GM18520 (cell line): ENCODE data around the gene MTIF3.

Source experiments
- ATAC-seq: cut with Tn5 transposase; IDR thresholded peaks from one replicate; pipeline ENCODE4 v1.9.1; 2021; ENCODE audit not compliant: unreplicated experiment

Gene MTIF3

GRCh38 chr13:27461940-27462584, 11.7 kb upstream of the MTIF3 start:
- ATAC-seq, result no peak

- no peak for ATAC-seq
Observed at GRCh38 chr13:27455331-27455855, 5.0 kb upstream of the MTIF3 start.

DNA sequence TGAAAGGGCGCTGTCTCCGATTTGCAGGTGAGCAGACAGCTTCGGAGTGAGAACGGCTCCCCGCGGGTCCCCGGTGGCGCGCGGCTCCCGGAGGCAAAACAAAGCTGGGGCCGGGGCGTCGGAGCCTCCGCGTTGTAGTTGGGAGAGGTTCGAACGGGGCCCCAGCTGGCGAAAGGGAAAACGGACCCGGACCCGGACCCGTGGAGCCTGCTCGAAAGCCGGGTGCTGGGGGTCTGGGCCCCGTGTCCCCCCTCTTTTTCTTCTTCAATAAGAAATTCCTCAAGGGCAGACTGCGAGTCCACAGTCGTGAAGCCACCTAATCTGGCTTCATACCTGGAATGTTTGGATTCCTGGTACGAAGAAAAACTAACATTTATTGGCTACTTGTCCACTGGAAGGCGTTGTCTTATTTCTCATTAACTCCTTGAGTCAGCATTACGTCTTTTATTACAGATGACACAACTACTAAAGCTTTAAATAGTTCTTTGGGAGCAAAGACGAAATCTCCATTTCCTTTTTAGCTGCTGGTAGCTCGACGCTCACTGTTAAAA, 632 bp upstream of the MTIF3 start:
- ATAC-seq, result no peak

GRCh38 chr13:27449081-27449603, 1.2 kb downstream of the MTIF3 start:
- ATAC-seq, result no peak

DNA sequence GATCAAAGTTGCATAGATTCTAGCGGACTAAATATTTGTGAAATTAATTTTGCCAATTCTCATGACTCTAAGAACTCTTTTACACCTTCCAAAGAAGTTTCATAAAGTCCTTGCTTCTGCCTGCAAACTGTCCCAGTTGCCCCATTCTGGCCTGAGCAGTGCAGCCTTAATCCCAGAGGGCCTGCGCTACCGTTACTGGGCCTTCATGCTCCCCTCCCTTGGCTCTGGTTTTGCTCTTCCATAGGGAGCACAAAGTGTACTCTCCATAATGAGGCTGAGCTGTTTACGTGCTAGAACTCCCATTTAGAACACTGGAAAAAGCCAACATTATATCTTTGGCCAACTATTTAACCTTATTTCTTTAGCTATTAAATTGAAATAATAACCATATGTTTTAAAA, 2.1 kb downstream of the MTIF3 start:
- no peak for ATAC-seq

DNA sequence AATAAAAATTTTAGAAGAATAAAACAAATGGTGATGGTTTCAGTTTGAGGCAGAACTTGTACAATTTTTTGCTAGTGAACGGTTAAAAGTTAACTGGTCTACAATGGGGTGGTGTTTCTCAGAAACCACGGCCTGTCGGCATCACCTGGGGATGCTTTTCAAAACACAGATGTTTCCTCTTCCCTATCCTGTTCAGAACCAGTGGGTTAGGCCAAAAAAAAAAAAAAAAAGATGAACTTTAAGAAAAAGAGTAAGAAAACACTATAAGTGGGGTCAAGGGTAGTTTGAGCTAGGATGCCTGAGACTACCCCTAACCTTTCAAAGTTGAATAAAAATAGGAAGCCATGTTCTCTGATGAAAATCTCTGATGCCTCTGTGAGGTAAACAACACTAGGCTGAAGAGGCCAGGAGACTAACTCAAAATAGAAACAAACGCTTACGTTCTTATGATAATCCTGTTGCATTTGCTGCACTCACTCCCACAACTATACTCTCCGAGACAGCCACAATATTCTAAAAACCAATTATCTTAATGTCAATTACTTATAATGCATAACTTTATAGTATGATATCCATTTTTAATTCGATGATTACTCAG, 3.3 kb downstream of the MTIF3 start:
- no peak for ATAC-seq

GRCh38 chr13:27442797-27443196, 7.6 kb downstream of the MTIF3 start:
- ATAC-seq, result no peak

DNA sequence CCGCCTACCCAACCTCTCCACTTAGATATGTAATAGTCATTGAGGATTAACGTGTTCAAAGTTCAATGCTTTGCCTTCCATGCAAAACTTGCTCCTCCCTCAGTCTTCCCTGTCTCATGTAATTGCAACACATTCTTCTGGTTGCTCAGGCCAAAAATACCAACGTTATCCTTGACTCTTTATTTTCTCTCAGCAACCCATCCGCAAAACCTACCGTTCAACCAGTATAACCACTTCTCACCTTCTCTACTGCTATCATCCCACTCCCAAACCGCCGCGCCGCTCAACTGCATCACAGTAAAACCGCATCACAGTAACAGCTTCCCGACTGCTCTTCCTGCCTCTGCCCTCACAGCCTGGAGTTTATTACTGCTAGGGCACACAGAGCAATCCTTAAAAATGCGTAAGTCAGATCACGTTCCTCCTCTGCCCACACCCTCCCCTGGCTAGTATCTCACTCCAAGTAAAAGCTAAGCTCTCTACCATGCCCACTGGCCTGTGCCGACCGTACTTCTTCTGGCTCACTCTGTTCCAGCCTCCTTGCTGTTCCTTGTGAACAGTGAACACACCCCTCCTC, 8.2 kb downstream of the MTIF3 start:
- no peak for ATAC-seq

GRCh38 chr13:27440408-27440807, 10.0 kb downstream of the MTIF3 start:
- ATAC-seq, result no peak

GRCh38 chr13:27437126-27437525, 13.2 kb downstream of the MTIF3 start:
- ATAC-seq, result no peak

DNA sequence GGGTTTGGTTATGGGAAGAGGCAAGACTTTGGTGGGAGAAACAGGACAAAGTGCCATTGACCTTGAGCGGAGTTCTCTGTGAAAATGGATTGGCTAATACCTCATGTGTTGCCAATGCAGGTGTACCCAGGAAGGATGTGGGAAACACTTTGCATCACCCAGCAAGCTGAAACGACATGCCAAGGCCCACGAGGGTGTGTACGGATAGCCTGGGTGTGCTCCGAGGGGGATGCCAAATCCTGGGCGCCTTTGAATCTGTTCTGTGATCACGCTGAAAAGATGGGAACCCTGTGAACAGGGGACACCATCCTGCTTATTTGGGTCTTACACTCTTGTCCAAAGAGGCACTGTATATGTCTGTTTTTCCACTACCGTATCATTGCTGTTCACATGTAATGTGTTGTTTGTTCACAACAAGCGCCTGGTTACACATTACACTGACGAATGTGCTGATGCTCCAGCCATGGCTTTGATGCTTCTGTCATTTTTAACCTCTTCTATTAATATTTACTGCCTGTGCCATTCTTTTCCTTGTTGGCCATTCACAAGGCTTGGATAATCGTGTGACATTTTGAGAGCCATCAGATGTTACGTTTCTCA, 17.7 kb downstream of the MTIF3 start:
- ATAC-seq, result no peak

DNA sequence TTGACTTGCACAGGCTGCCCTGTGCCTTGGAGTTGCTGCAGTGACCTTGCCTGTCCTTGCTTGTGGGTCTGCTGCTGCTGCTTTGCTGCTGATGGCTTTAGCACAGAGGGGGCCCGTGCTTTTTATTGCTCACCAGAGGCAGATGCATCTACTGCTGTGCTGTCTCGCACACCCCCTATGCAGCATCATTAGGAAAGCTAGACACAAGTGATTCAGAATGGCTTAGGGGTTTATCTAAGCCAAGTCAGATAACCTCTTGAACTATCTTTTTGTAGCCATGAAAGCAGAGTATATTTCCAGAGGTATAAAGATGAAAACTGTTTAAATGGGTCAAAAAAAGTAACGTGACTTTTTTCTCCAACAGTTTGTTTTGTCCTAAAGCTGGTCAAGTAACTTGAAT, 18.2 kb downstream of the MTIF3 start:
- ATAC-seq, result no peak

DNA sequence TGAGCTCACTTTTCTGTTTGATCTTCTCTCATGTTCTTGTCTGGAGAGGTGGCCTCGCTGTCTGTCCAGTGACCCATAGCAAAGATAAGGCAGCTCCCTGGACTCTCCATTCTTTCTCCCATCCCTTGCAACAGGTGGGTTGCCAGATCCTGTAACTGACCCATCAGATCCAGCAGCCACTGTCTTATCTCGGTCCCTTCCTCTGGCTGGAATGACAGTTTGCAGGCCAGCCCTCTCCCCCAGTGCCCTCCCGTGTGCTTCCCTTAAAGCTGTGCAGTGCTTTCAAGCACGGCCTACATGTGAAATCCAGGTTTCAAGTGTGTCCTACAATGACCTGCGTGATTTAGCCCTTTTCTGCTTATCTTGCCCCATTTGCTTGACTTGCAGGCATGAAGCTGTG, 22.2 kb downstream of the MTIF3 start:
- no peak for ATAC-seq

GRCh38 chr13:27427641-27428040, 22.7 kb downstream of the MTIF3 start:
- ATAC-seq, result no peak

GRCh38 chr13:27425918-27426630, 24.3 kb downstream of the MTIF3 start:
- ATAC-seq, result peak; percentile 54

- ATAC-seq, result no peak
Observed at GRCh38 chr13:27425158-27425917, 25.0 kb downstream of the MTIF3 start.

DNA sequence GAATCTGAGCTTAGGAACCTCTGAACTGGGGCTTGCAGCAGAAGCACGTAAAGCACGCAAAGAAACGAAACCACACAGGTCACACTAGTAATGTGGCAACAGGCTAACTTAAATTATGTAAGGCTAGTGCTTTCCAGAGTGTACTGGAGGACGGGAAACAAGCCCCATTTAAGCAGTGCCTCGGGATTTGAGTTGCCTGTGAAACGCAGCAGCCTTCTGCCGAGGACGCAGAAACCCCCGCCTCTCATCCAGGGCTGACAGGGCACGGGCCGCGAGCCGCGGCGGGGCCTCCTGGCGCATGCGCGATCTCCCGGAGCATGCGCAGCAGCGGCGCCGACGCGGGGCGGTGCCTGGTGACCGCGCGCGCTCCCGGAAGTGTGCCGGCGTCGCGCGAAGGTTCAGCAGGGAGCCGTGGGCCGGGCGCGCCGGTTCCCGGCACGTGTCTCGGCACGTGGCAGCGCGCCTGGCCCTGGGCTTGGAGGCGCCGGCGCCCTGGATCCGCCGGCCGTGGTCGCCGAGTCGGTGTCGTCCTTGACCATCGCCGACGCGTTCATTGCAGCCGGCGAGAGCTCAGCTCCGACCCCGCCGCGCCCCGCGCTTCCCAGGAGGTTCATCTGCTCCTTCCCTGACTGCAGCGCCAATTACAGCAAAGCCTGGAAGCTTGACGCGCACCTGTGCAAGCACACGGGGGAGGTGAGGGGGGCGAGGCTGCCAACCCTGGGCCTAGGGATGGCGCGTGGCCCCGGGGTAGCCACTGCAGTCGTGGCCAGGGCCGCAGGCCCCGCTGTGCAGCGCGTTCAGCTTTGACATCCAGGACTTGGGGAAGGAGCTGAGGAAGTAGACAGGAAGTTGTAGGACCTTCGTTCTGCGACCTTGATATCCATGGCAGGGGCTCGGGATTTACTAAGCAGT, 25.9 kb downstream of the MTIF3 start, which contains the start of gene GTF3A:
Gene GTF3A (plus strand): TSS at position 374 of the 912 bp plus-strand sequence.
- peak; percentile 59 for ATAC-seq

DNA sequence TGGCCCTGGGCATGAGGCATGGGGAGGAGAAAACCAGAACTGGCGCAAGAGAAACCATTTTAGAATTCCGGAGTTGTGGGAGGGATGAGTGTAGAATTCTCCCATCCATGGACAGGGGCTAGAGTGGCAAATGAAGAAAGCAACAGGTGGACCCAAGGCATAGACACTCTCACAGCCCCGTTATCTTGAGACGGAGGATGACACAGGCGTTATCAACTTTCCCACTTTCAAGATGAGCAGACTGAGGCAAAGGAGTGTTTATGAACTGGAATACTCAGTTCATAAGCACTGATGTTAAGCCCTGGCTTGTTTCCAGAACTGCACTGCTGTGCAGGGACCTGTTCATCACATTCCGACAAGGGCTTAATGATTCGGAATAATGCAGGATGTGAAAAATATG, 27.0 kb downstream of the MTIF3 start:
- no peak for ATAC-seq
